IMR-90 (cell line): ENCODE data around the gene RUNX2. TPM values are rescaled to one million over a fixed set of nuclear protein-coding genes. Genes with fewer than 3 reads are reported as not detected.

ENCODE experiments used
- ATAC-seq: fragments of 200-7000 bp; cut with Tn5 transposase; 2 replicates; pipeline ENCODE4 v1.9.1; 2020; ENCODE audit warnings: low read depth, mild to moderate bottlenecking, moderate library complexity
- BruUV-seq: library from RNA; stranded (reverse); fragments of 400-500 nt; replicated peaks from 2 replicates; lab custom pipeline; 2021; lab: Mats Ljungman, UMichigan
- CTCF ChIA-PET: fragments of 300-600 bp; formaldehyde crosslinking; extraction: SDS; loops from one replicate; lab custom pipeline; 2021; ENCODE audit warnings: antibody characterized with exemption; lab: Yijun Ruan, JAX
- POLR2A ChIA-PET: fragments of 300-600 bp; sonication (Branson Sonifier 250); formaldehyde crosslinking; loops from one replicate; lab custom pipeline; 2022; ENCODE audit warnings: antibody characterized with exemption; ENCODE audit not compliant: unreplicated experiment; lab: Charles Lee
- DNase-seq: peaks from one replicate; pipeline ENCODE4 v3.0.0; 2013
- H2AFZ ChIP-seq: replicated peaks from 2 replicates; pipeline ENCODE3; 2013; ENCODE audit warnings: low read length, mild to moderate bottlenecking; ENCODE audit not compliant: poor library complexity
- H2AK5ac ChIP-seq: 2 replicates; pipeline ENCODE4 v1.6.1; 2013; ENCODE audit warnings: low read depth, low read length, inconsistent platforms
- H2AK9ac ChIP-seq: replicated peaks from 2 replicates; pipeline ENCODE3; 2013; ENCODE audit warnings: mild to moderate bottlenecking, low read depth, low read length, moderate library complexity; ENCODE audit not compliant: poor library complexity
- H2BK120ac ChIP-seq: 2 replicates; pipeline ENCODE4 v1.6.1; 2013; ENCODE audit warnings: low read depth, low read length, inconsistent platforms
- H2BK15ac ChIP-seq: 3 replicates; pipeline ENCODE4 v1.6.1; 2013; ENCODE audit warnings: low read depth, low read length, inconsistent platforms
- H2BK20ac ChIP-seq: 2 replicates; pipeline ENCODE4 v1.6.1; 2013; ENCODE audit warnings: low read depth, mild to moderate bottlenecking, inconsistent platforms, low read length, moderate library complexity
- H2BK5ac ChIP-seq: 2 replicates; pipeline ENCODE4 v1.6.1; 2013; ENCODE audit warnings: mild to moderate bottlenecking, low read depth, low read length, inconsistent platforms; ENCODE audit not compliant: poor library complexity, severe bottlenecking
- H3K14ac ChIP-seq: replicated peaks from 2 replicates; pipeline ENCODE4 v1.6.1; 2013; ENCODE audit warnings: low read depth, low read length, inconsistent platforms
- H3K18ac ChIP-seq: 2 replicates; pipeline ENCODE4 v1.6.1; 2013; ENCODE audit warnings: low read depth, low read length, control low read depth
- H3K23ac ChIP-seq: 2 replicates; pipeline ENCODE4 v1.6.1; 2013; ENCODE audit warnings: low read depth, low read length, inconsistent platforms
- H3K27ac ChIP-seq: 2 replicates; pipeline ENCODE4 v1.5.1; 2013; ENCODE audit warnings: mild to moderate bottlenecking, control low read depth, low read length; ENCODE audit not compliant: insufficient read depth
- H3K27me3 ChIP-seq: 2 replicates; pipeline ENCODE4 v1.6.1; 2013; ENCODE audit warnings: low read length; ENCODE audit not compliant: control insufficient read depth, insufficient read depth
- H3K36me3 ChIP-seq: 2 replicates; pipeline ENCODE4 v1.6.1; 2013; ENCODE audit warnings: low read length, mixed read lengths; ENCODE audit not compliant: control insufficient read depth, insufficient read depth
- H3K4ac ChIP-seq: 2 replicates; pipeline ENCODE4 v1.6.1; 2013; ENCODE audit warnings: low read depth, low read length, inconsistent platforms
- H3K4me1 ChIP-seq: 2 replicates; pipeline ENCODE4 v1.6.1; 2013; ENCODE audit warnings: low read length, mixed read lengths; ENCODE audit not compliant: control insufficient read depth, insufficient read depth
- H3K4me2 ChIP-seq: 2 replicates; pipeline ENCODE4 v1.6.1; 2013; ENCODE audit warnings: low read depth, mild to moderate bottlenecking, control low read depth, low read length, moderate library complexity
- H3K4me3 ChIP-seq: 2 replicates; pipeline ENCODE4 v1.5.1; 2013; ENCODE audit warnings: low read depth, mild to moderate bottlenecking, control low read depth, low read length, moderate library complexity; ENCODE audit not compliant: insufficient read depth
- H3K56ac ChIP-seq: 2 replicates; pipeline ENCODE4 v1.6.1; 2013; ENCODE audit warnings: low read length, inconsistent platforms; ENCODE audit not compliant: insufficient read depth; ENCODE audit errors: extremely low read depth
- H3K79me1 ChIP-seq, 2 experiments: 2 replicates each; pipeline ENCODE4 v1.6.1; 2013; ENCODE audit warnings: low read length in 2 of 2, inconsistent platforms in 1 of 2, low read depth in 1 of 2
- H3K9ac ChIP-seq: 2 replicates; pipeline ENCODE4 v1.6.1; 2013; ENCODE audit warnings: low read depth, low read length, control low read depth
- H3K9me1 ChIP-seq: 2 replicates; pipeline ENCODE4 v1.6.1; 2013; ENCODE audit warnings: low read length, inconsistent platforms; ENCODE audit not compliant: insufficient read depth
- H3K9me3 ChIP-seq: 2 replicates; pipeline ENCODE4 v1.6.1; 2013; ENCODE audit warnings: low read length; ENCODE audit not compliant: control insufficient read depth, insufficient read depth
- H4K20me1 ChIP-seq: 2 replicates; pipeline ENCODE4 v1.6.1; 2013; ENCODE audit warnings: low read length, inconsistent platforms; ENCODE audit not compliant: insufficient read depth
- H4K5ac ChIP-seq: 2 replicates; pipeline ENCODE4 v1.6.1; 2013; ENCODE audit warnings: mild to moderate bottlenecking, low read depth, low read length, control low read depth
- H4K8ac ChIP-seq, 2 experiments: 2 replicates each; pipeline ENCODE4 v1.6.1; 2013; ENCODE audit warnings: low read depth in 2 of 2, low read length in 2 of 2, control low read depth in 1 of 2, inconsistent platforms in 1 of 2
- H4K91ac ChIP-seq: 2 replicates; pipeline ENCODE4 v1.6.1; 2013; ENCODE audit warnings: low read depth, low read length, inconsistent platforms; ENCODE audit not compliant: insufficient read depth
- BHLHE40 ChIP-seq: fragments of 150-350 bp; IDR thresholded peaks from 2 replicates; pipeline ENCODE4 v1.6.1; 2016; ENCODE audit warnings: mild to moderate bottlenecking, low read depth, low read length
- CHD1 ChIP-seq: IDR thresholded peaks from 2 replicates; pipeline ENCODE4 v1.6.1; 2012; ENCODE audit warnings: low read depth, low read length, improper control_type of control experiment
- MXI1 ChIP-seq: IDR thresholded peaks from 2 replicates; pipeline ENCODE4 v1.6.1; 2012; ENCODE audit warnings: low read depth, mild to moderate bottlenecking, low read length, moderate library complexity, borderline replicate concordance
- POLR2A ChIP-seq: IDR thresholded peaks from 2 replicates; pipeline ENCODE4 v1.6.1; 2012; ENCODE audit warnings: mild to moderate bottlenecking, low read depth, low read length
- RFX5 ChIP-seq: IDR thresholded peaks from 2 replicates; pipeline ENCODE4 v1.8.0; 2012; ENCODE audit warnings: low read depth, mild to moderate bottlenecking, low read length, moderate library complexity
- SMC3 ChIP-seq: fragments of 150-350 bp; IDR thresholded peaks from 2 replicates; pipeline ENCODE4 v1.6.1; 2016; ENCODE audit warnings: low read depth, mild to moderate bottlenecking, antibody characterized with exemption, low read length, moderate library complexity
- USF2 ChIP-seq: fragments of 150-350 bp; IDR thresholded peaks from 2 replicates; pipeline ENCODE4 v1.6.1; 2017; ENCODE audit warnings: mild to moderate bottlenecking, antibody characterized with exemption, low read length, low read depth
- WGBS, 2 experiments: methylation state at CpG; one replicate each; pipeline versions ENCODE4 v1.1.5 to v1.1.7; 2013; ENCODE audit warnings: missing lambda C conversion rate in 2 of 2; ENCODE audit not compliant: insufficient read length in 1 of 2; ENCODE audit errors: extremely low coverage in 2 of 2; 5-methylcytosine and 5-hydroxymethylcytosine counted together
- dilution Hi-C: fragments of 300-500 bp; cut with HindIII; formaldehyde crosslinking; loops from one replicate; pipeline ENCODE4 v1.14.3; 2018; ENCODE audit warnings: low sequenced_read_pairs; ENCODE audit not compliant: unreplicated experiment
- in situ Hi-C: fragments of 300-500 bp; cut with MboI; formaldehyde crosslinking; loops from 3 replicates; pipeline ENCODE4 v1.14.3; 2019; ENCODE audit warnings: low sequenced_read_pairs, inconsistent platforms, mixed read lengths
- intact Hi-C: fragments of 100-400 bp; cut with micrococcal nuclease; formaldehyde crosslinking; loops from 2 replicates; pipeline ENCODE4 v1.10.0; 2022
- polyA plus RNA-seq, 3 experiments: library from polyadenylated mRNA; depleted of rRNA; stranded (reverse); fragments of >200 nt; gene quantifications; 2 replicates each; pipeline ENCODE4 v1.2.3, GENCODE V29; 2012; ENCODE audit warnings: low replicate concordance in 1 of 3
- total RNA-seq: library from RNA; depleted of rRNA; stranded (reverse); fragments of >200 nt; gene quantifications from 2 replicates; pipeline ENCODE4 v1.2.3, GENCODE V29; 2012

Gene RUNX2
- total and polyA plus RNA-seq, 2 of the 4 experiments (the other 2 are of a cell fraction): 2.3 to 4.7 TPM

GRCh38 chr6:45420083-45420908 is 92.2 kb downstream of the RUNX2 start:
- BruUV-seq: no TSS peak
- Histone ChIP-seq H4K8ac (no peak overlapping the region; a peak in 1 of 4 replicates), H4K20me1 (no peaks in the 10 kb centered on the region), H3K14ac (no peak overlapping the region), H3K27ac (no peak overlapping the region), H3K4me1 (peaks cover 9% of the 10 kb centered on the region), H3K9ac (no peak overlapping the region; the same call in 1 of the 2 replicates), H3K36me3 (no peaks in the 10 kb centered on the region), H2BK120ac (no peak overlapping the region), H2BK5ac (no peak overlapping the region), H2AK9ac (no peak overlapping the region), H4K91ac (no peak overlapping the region), H3K79me1 (peaks cover 17 to 23% of the 10 kb centered on the region in 2 experiments), H3K4ac (peak overlapping the region; percentile 18; the same call in 1 of the 2 replicates), H3K9me3 (no peaks in the 10 kb centered on the region), H3K23ac (no peak overlapping the region), H3K4me3 (peak overlapping the region; percentile 35), H2AK5ac (no peak overlapping the region), H3K27me3 (no peaks in the 10 kb centered on the region), H2BK20ac (no peak overlapping the region), H3K18ac (no peak overlapping the region), H3K56ac (no peak overlapping the region), H2AFZ (peak overlapping the region; percentile 23), H3K9me1 (no peaks in the 10 kb centered on the region), H4K5ac (no peak overlapping the region), H2BK15ac (no peak overlapping the region), H3K4me2 (peak overlapping the region; percentile 80)
- CTCF ChIA-PET: no interaction called here
- TF ChIP-seq POLR2A: no peak
- TF ChIP-seq BHLHE40: peak; percentile 34
- peak; percentile 64 for TF ChIP-seq USF2
- no peak for TF ChIP-seq CHD1
- no peak; the same call in 1 of the 2 replicates for TF ChIP-seq SMC3
- peak; percentile 69; the same call in 1 of the 2 replicates for TF ChIP-seq MXI1
- TF ChIP-seq RFX5: no peak
- 21% methylated on average over 19 of the region's 40 CpGs; no CpG with 5 or more reads in 1 of the 2 experiments for WGBS, 2 experiments
- dilution Hi-C loops: no loop called here
- POLR2A ChIA-PET: no interaction called here
- ATAC-seq: no peak
- peak; percentile 64 for DNase-seq
- in situ Hi-C loops: loop anchor here (5.0 to 25.0 kb wide), 4 partner anchors 292 to 935 kb away; no protein-coding TSS in a partner anchor
- intact Hi-C loops: loop anchor here (1.0 to 10.0 kb wide), 4 partner anchors 42 to 945 kb away; no protein-coding TSS in a partner anchor
